Prostate gland (tissue), 2 donors: ENCODE measurements around the gene BHLHE40. TPM values are rescaled to one million over a fixed set of nuclear protein-coding genes. Genes with fewer than 3 reads are reported as not detected.

ENCODE experiments used
- DNase-seq: peaks from one replicate; pipeline ENCODE4 v3.0.0-alpha.2; 2019; ENCODE audit warnings: low spot score
- H3K27ac ChIP-seq, 2 donors: fragments of 200-600 bp; sonication (generic); 2 replicates each; pipeline ENCODE4 v1.5.1; 2017 to 2019
- H3K27me3 ChIP-seq: fragments of 200-600 bp; sonication (generic); replicated peaks from 2 replicates; pipeline ENCODE4 v1.5.1; 2019; ENCODE audit not compliant: insufficient read depth
- H3K36me3 ChIP-seq, 2 donors: fragments of 200-600 bp; sonication (generic); 1 replicate in 1 of 2; 2 replicates in 1 of 2; pipeline versions ENCODE4 v1.5.1 to v1.8.1; 2017 to 2019
- H3K4me1 ChIP-seq: fragments of 200-600 bp; sonication (generic); replicated peaks from 2 replicates; pipeline ENCODE4 v1.5.1; 2019
- H3K4me3 ChIP-seq, 2 donors: fragments of 200-600 bp; sonication (generic); 2 replicates each; pipeline ENCODE4 v1.5.1; 2017 to 2019
- H3K9me3 ChIP-seq: fragments of 200-600 bp; sonication (generic); 2 replicates; pipeline ENCODE4 v1.5.1; 2017
- CTCF ChIP-seq, 4 experiments: fragments of 200-600 bp in 2 of 4; fragments of 450-650 bp in 2 of 4; sonication (generic) in 2 of 4; IDR thresholded peaks; 1 replicate in 3 of 4; 2 replicates in 1 of 4; pipeline ENCODE4 v1.5.1; 2016 to 2019; ENCODE audit warnings: antibody characterized with exemption in 4 of 4, mild to moderate bottlenecking in 2 of 4, moderate library complexity in 2 of 4
- POLR2A ChIP-seq: fragments of 450-650 bp; IDR thresholded peaks from one replicate; pipeline ENCODE4 v1.6.1; 2016; ENCODE audit warnings: antibody characterized with exemption, mild to moderate bottlenecking
- POLR2AphosphoS5 ChIP-seq: sonication (generic); formaldehyde crosslinking; IDR thresholded peaks from one replicate; pipeline ENCODE4 v1.6.1; 2017; ENCODE audit warnings: antibody characterized with exemption
- WGBS: methylation state at CpG from one replicate; pipeline ENCODE4 v1.1.5; 2018; 5-methylcytosine and 5-hydroxymethylcytosine counted together
- intact Hi-C: fragments of 100-400 bp; cut with DNase I; formaldehyde crosslinking; loops from one replicate; pipeline ENCODE4 v1.14.2; 2022
- total RNA-seq, 2 donors: library from RNA; depleted of rRNA; stranded (reverse); fragments of >200 nt; gene quantifications; one replicate each; pipeline ENCODE4 v1.1.0, GENCODE V29; 2016

The BHLHE40 gene
- total RNA-seq, 2 donors from 2014 or later = 32.3 to 52.0 TPM

DNA sequence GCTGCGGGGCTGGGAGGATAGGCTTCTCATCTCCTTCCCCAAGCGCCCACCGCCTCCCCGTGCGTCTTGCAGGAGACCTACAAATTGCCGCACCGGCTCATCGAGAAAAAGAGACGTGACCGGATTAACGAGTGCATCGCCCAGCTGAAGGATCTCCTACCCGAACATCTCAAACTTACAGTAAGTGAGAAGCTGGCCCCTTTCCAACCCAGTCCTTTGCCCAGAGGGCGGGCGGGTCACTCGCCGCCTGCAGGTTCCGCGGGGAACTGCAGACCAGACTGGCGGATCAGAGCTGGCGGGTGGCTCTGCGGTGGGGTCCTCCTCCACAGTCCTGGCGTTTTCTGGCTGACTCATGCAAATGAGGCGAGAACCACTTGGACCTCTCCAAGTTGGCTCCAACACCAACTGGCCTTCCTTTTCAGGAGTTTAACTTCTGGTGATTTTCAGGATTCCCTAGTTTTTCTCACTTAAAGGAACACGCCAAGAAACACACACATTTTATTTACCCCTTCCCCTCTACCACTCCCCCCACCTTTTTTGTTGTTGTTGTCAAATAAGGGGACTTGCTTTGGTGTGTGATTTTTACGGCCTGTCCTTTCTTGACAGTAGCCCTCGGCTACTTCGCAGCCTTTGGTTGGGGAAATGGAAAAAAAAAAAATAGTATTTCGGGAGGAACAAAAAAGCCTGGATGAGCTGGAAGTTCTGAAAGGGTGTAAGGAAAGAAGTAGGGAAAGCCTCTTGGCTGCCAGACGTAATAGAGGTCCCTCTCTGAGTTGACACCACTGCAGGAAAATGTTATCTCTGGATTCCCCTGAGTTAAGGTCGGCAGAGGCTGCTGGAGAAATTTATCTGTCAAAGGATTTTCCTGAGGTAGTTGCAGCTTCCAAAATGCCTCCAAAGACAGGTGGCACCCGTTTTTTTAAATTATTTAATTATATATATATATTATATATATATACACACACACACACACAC, 1.3 kb downstream of the BHLHE40 start:
- no peaks in the 10 kb centered on the region for H3K27me3 ChIP-seq
- peak; percentile 95 to 99 (median 98) for TF ChIP-seq CTCF (IDR thresholded peaks at IDR 0.05)
- peak; percentile 88 for TF ChIP-seq POLR2AphosphoS5
- TF ChIP-seq POLR2A = peak; percentile 46
- no peaks in the 10 kb centered on the region for H3K36me3 ChIP-seq
- peaks cover 31% of the 10 kb centered on the region for H3K4me1 ChIP-seq
- under 1% methylated on average over 32 of the region's 32 CpGs for WGBS
- peak overlapping the region; percentile 68 to 69 for H3K4me3 ChIP-seq
- peak overlapping the region; percentile 98 for H3K27ac ChIP-seq
- DNase-seq = peak; percentile 92
- intact Hi-C loops = loop anchor here (2.0 to 10.0 kb wide), 3 partner anchors 172 to 326 kb away; no protein-coding TSS in a partner anchor
- H3K9me3 ChIP-seq = no peaks in the 10 kb centered on the region

GRCh38 chr3:4981294-4981664, 2.0 kb downstream of the BHLHE40 start:
- H3K27me3 ChIP-seq = no peaks in the 10 kb centered on the region
- H3K4me1 ChIP-seq = peaks cover 39% of the 10 kb centered on the region
- H3K4me3 ChIP-seq = peak overlapping the region; percentile 68 to 69
- intact Hi-C loops = loop anchor here (2.0 to 10.0 kb wide), 3 partner anchors 172 to 326 kb away; no protein-coding TSS in a partner anchor
- H3K9me3 ChIP-seq = no peaks in the 10 kb centered on the region
- H3K27ac ChIP-seq = peak overlapping the region; percentile 98
- no peaks in the 10 kb centered on the region for H3K36me3 ChIP-seq
- WGBS = 4% methylated on average over 3 of the region's 3 CpGs
- TF ChIP-seq CTCF (IDR thresholded peaks at IDR 0.05) = no peak
- DNase-seq = no peak

GRCh38 chr3:4981665-4982494, 2.6 kb downstream of the BHLHE40 start:
- intact Hi-C loops = loop anchor here (2.0 to 10.0 kb wide), 3 partner anchors 173 to 327 kb away; no protein-coding TSS in a partner anchor

More at GRCh38 chr3:4981665-4982494, 2.6 kb downstream of the BHLHE40 start:
- peak overlapping the region; percentile 68 to 69 for H3K4me3 ChIP-seq
- H3K4me1 ChIP-seq = peaks cover 39% of the 10 kb centered on the region
- no peaks in the 10 kb centered on the region for H3K27me3 ChIP-seq
- no peaks in the 10 kb centered on the region for H3K9me3 ChIP-seq
- H3K36me3 ChIP-seq = no peaks in the 10 kb centered on the region
- peak overlapping the region; percentile 98 for H3K27ac ChIP-seq
- no peak for DNase-seq
- WGBS = 14% methylated on average over 8 of the region's 8 CpGs
- TF ChIP-seq POLR2AphosphoS5 (peak; percentile 77), POLR2A (peak; percentile 25), CTCF (IDR thresholded peaks at IDR 0.05) (peak in 3 of 4 experiments; percentile 33 to 67 (median 58))
